GM12891 (cell line): Measurements from ENCODE around the gene GALNT7.

Experiments
- POLR2A ChIP-seq: IDR thresholded peaks from 2 replicates; pipeline ENCODE4 v1.6.1; 2011; ENCODE audit warnings: low read depth, low read length, control low read depth
- POLR2AphosphoS5 ChIP-seq: IDR thresholded peaks from 2 replicates; pipeline ENCODE4 v1.6.1; 2011; ENCODE audit warnings: low read depth, low read length, control low read depth
- POU2F2 ChIP-seq: IDR thresholded peaks from 2 replicates; pipeline ENCODE4 v1.6.1; 2011; ENCODE audit warnings: low read depth, mild to moderate bottlenecking, control low read depth, low read length, moderate library complexity
- SPI1 ChIP-seq: IDR thresholded peaks from 2 replicates; pipeline ENCODE4 v1.6.1; 2011; ENCODE audit warnings: low read depth, low read length, control low read depth
- TAF1 ChIP-seq: IDR thresholded peaks from 2 replicates; pipeline ENCODE4 v1.6.1; 2011; ENCODE audit warnings: low read depth, low read length, control low read depth

DNA sequence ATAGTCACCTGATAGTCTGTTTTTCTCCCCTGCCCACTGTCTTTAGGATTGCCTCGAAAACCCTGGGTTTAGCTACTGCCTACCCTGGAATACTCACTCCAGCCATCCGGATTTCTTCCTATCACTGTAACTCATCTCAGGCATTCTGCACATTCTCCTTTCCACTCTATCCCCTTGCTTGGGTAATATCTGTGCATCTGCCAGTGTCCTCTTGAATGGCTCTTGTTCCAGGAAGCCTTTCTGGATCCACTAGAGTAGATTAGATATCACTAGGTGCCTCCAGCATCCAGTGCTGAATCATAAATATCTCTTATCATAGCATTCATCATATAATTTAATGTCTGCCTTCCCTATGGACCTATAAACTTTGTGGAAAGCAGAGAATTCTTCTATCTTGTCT lies 17.1 kb upstream of the GALNT7 start:
- TF ChIP-seq POLR2A (no peak), POLR2AphosphoS5 (no peak), POU2F2 (no peak), SPI1 (no peak), TAF1 (no peak)
